HG03064 (cell line): ENCODE results near the gene CREB5.
"Not testable (repeated sequence)": the region's sequence is repeated elsewhere in the genome, so short reads cannot be mapped to it uniquely, and the experiment has no call there.

Source experiments
- ATAC-seq: cut with Tn5 transposase; IDR thresholded peaks from one replicate; pipeline ENCODE4 v1.9.1; 2021; ENCODE audit warnings: low read depth; ENCODE audit not compliant: unreplicated experiment

CREB5 gene

GRCh38 chr7:28598037-28598436 lies 185.7 kb downstream of the CREB5 start:
- not testable (repeated sequence) for ATAC-seq

- ATAC-seq, result no peak
These were observed 186.3 kb downstream of the CREB5 start for GRCh38 chr7:28598586-28598985.

- no peak for ATAC-seq
These were observed 187.1 kb downstream of the CREB5 start for GRCh38 chr7:28599411-28599810.

- no peak for ATAC-seq
These were observed 190.0 kb downstream of the CREB5 start for GRCh38 chr7:28602282-28602681.

GRCh38 chr7:28605427-28606085 lies 193.2 kb downstream of the CREB5 start:
- no peak for ATAC-seq

GRCh38 chr7:28606421-28606820 lies 194.1 kb downstream of the CREB5 start:
- no peak for ATAC-seq

- ATAC-seq, result no peak
These were observed 195.5 kb downstream of the CREB5 start for GRCh38 chr7:28607855-28608193.

- no peak for ATAC-seq
These were observed 195.9 kb downstream of the CREB5 start for GRCh38 chr7:28608237-28608656.

- ATAC-seq, result no peak
These were observed 196.4 kb downstream of the CREB5 start for GRCh38 chr7:28608731-28609130.

GRCh38 chr7:28609608-28610007 lies 197.3 kb downstream of the CREB5 start:
- no peak for ATAC-seq

- not testable (repeated sequence) for ATAC-seq
These were observed 199.1 kb downstream of the CREB5 start for GRCh38 chr7:28611399-28611897.

GRCh38 chr7:28613262-28613661 lies 200.9 kb downstream of the CREB5 start:
- ATAC-seq, result no peak

GRCh38 chr7:28615091-28615490 lies 202.8 kb downstream of the CREB5 start:
- ATAC-seq, result no peak

- no peak for ATAC-seq
These were observed 205.1 kb downstream of the CREB5 start for GRCh38 chr7:28617308-28617880.

GRCh38 chr7:28618383-28618782 lies 206.1 kb downstream of the CREB5 start:
- ATAC-seq, result no peak

GRCh38 chr7:28619256-28619655 lies 206.9 kb downstream of the CREB5 start:
- ATAC-seq, result no peak

GRCh38 chr7:28621369-28621841 lies 209.1 kb downstream of the CREB5 start:
- ATAC-seq, result no peak

GRCh38 chr7:28623105-28623730 lies 210.9 kb downstream of the CREB5 start:
- no peak for ATAC-seq

- ATAC-seq, result no peak
These were observed 211.5 kb downstream of the CREB5 start for GRCh38 chr7:28623863-28624262.

GRCh38 chr7:28625432-28625831 lies 213.1 kb downstream of the CREB5 start:
- ATAC-seq, result no peak

- no peak for ATAC-seq
These were observed 213.9 kb downstream of the CREB5 start for GRCh38 chr7:28626221-28626620.
